ENCODE data around the gene ACP7. TPM values are rescaled to one million over a fixed set of nuclear protein-coding genes. Genes with fewer than 3 reads are reported as not detected.

Gene ACP7
- total RNA-seq, 1 experiment from 2014 or later = 5.4 TPM

- intact Hi-C loops (cut with micrococcal nuclease; ENCODE audit: unreplicated experiment) = no loop called here
- Histone ChIP-seq H3K9me3 (ENCODE audit: insufficient read depth, low read depth) (no peaks in the 10 kb centered on the region), H3K9me2 (ENCODE audit: insufficient read depth) (no peaks in the 10 kb centered on the region), H3F3A (ENCODE audit: insufficient read depth, low read depth) (peaks cover 42% of the 10 kb centered on the region), H3K4me2 (peak overlapping the region; percentile 53), H3K27ac (peak overlapping the region; percentile 89), H3K4me1 (replicated peaks; ENCODE audit: insufficient read depth) (peaks cover 57% of the 10 kb centered on the region), H3K79me2 (ENCODE audit: low read depth) (peaks cover 9% of the 10 kb centered on the region), H3K27me3 (ENCODE audit: insufficient read depth, low read depth) (no peaks in the 10 kb centered on the region), H3K36me3 (ENCODE audit: low read depth) (no peaks in the 10 kb centered on the region), H2AFZ (peak overlapping the region; percentile 26; the same call in 1 of the 2 replicates), H4K20me1 (ENCODE audit: insufficient read depth) (no peaks in the 10 kb centered on the region), H3K4me3 (no peak overlapping the region; the same call in 1 of the 2 replicates)
- no peak for TF ChIP-seq EZH2 (IDR thresholded peaks at IDR 0.05; ENCODE audit: low read depth)
- TF ChIP-seq CTCF (conservative IDR thresholded peaks at IDR 0.05) = no peak
- BruUV-seq (replicated peaks) = TSS peak; percentile 70
- CTCF ChIA-PET = interaction anchor here (0.5 to 0.8 kb wide), 2 partner anchors 11 to 43 kb away, joined by 3 to 6 read pairs; no protein-coding TSS in a partner anchor
- POLR2A ChIA-PET (ENCODE audit: unreplicated experiment) = interaction anchor here (0.5 kb wide), 1 partner anchor 674 kb away, joined by 3 read pairs; no protein-coding TSS in a partner anchor
- no peak for DNase-seq
These were observed 9.9 kb upstream of the ACP7 start for GRCh38 chr19:39074205-39074692.

GRCh38 chr19:39074942-39075341, 9.2 kb upstream of the ACP7 start:
- BruUV-seq (replicated peaks) = no TSS peak
- H3K4me2 ChIP-seq = 0 out of 2 replicates have a peak overlapping the region, but pooled peaks have one; percentile 53
- no peaks in the 10 kb centered on the region for H3K9me3 ChIP-seq (ENCODE audit: insufficient read depth, low read depth)
- H3F3A ChIP-seq (ENCODE audit: insufficient read depth, low read depth) = peaks cover 49% of the 10 kb centered on the region
- peak overlapping the region; percentile 89 for H3K27ac ChIP-seq
- H3K4me3 ChIP-seq = no peak overlapping the region
- peaks cover 63% of the 10 kb centered on the region for H3K4me1 ChIP-seq (replicated peaks; ENCODE audit: insufficient read depth)
- no peak for TF ChIP-seq CTCF (conservative IDR thresholded peaks at IDR 0.05)
- TF ChIP-seq EZH2 (IDR thresholded peaks at IDR 0.05; ENCODE audit: low read depth) = no peak
- no peaks in the 10 kb centered on the region for H4K20me1 ChIP-seq (ENCODE audit: insufficient read depth)
- ChIA-PET CTCF (interaction anchor here (0.7 kb wide), 1 partner anchor 1702 kb away, joined by 3 read pairs; no protein-coding TSS in a partner anchor), POLR2A (ENCODE audit: unreplicated experiment) (no interaction called here)
- no peaks in the 10 kb centered on the region for H3K27me3 ChIP-seq (ENCODE audit: insufficient read depth, low read depth)
- H3K36me3 ChIP-seq (ENCODE audit: low read depth) = no peaks in the 10 kb centered on the region
- no peaks in the 10 kb centered on the region for H3K9me2 ChIP-seq (ENCODE audit: insufficient read depth)
- no peak for DNase-seq
- H2AFZ ChIP-seq = no peak overlapping the region
- H3K79me2 ChIP-seq (ENCODE audit: low read depth) = peaks cover 9% of the 10 kb centered on the region
- intact Hi-C loops (cut with micrococcal nuclease; ENCODE audit: unreplicated experiment) = no loop called here

DNA sequence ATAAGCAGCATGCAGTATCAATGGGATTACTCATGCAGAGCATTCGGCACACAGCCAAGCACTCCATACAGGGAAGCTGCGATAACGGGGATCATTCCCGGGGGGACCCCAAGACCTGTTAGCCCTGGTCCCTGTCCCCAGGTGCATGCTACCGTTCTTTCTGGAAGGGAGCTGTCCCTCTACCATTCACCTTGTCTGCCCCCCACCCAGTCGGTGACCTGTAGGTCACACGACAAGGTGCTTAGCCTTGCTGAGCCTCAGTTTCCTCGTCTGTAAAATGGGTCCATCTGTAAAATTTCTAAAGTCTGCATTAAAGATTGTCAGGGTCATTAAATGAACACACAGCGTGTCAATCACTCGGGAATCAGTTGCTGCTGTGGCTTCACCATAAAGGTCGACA, 6.8 kb upstream of the ACP7 start:
- Histone ChIP-seq H3K4me1 (replicated peaks; ENCODE audit: insufficient read depth) (peaks cover 55% of the 10 kb centered on the region), H3K27ac (peak overlapping the region; percentile 92), H3K36me3 (ENCODE audit: low read depth) (no peaks in the 10 kb centered on the region), H3K9me3 (ENCODE audit: insufficient read depth, low read depth) (no peaks in the 10 kb centered on the region), H2AFZ (no peak overlapping the region), H3F3A (ENCODE audit: insufficient read depth, low read depth) (peaks cover 57% of the 10 kb centered on the region), H3K79me2 (ENCODE audit: low read depth) (peaks cover 23% of the 10 kb centered on the region), H3K27me3 (ENCODE audit: insufficient read depth, low read depth) (no peaks in the 10 kb centered on the region), H3K4me2 (no peak overlapping the region), H3K9me2 (ENCODE audit: insufficient read depth) (no peaks in the 10 kb centered on the region), H4K20me1 (ENCODE audit: insufficient read depth) (no peaks in the 10 kb centered on the region), H3K4me3 (no peak overlapping the region)
- DNase-seq = no peak
- ChIA-PET CTCF (interaction anchor here (0.6 kb wide), 2 partner anchors 293 to 1228 kb away, joined by 7 read pairs; no protein-coding TSS in a partner anchor), POLR2A (ENCODE audit: unreplicated experiment) (no interaction called here)
- no peak for TF ChIP-seq EZH2 (IDR thresholded peaks at IDR 0.05; ENCODE audit: low read depth)
- BruUV-seq (replicated peaks) = no TSS peak
- intact Hi-C loops (cut with micrococcal nuclease; ENCODE audit: unreplicated experiment) = no loop called here

Data from PC-9 (cell line).